HUES48 (cell line): ENCODE data around the gene NPNT.
A peak's percentile ranks its signal among the peaks of the same experiment; 100 is the strongest.
"Not testable (repeated sequence)": the region's sequence is repeated elsewhere in the genome, so short reads cannot be mapped to it uniquely, and the experiment has no call there.

Experiments
- H3K27ac ChIP-seq: one replicate; pipeline ENCODE4 v1.7.0; 2013; ENCODE audit warnings: low read depth, low read length, inconsistent platforms
- H3K27me3 ChIP-seq: 2 replicates; pipeline ENCODE4 v1.6.1; 2013; ENCODE audit warnings: mild to moderate bottlenecking, low read length; ENCODE audit not compliant: control insufficient read depth, insufficient read depth
- H3K36me3 ChIP-seq: 2 replicates; pipeline ENCODE4 v1.6.1; 2013; ENCODE audit warnings: low read length; ENCODE audit not compliant: control insufficient read depth, insufficient read depth
- H3K4me1 ChIP-seq: 2 replicates; pipeline ENCODE4 v1.6.1; 2013; ENCODE audit warnings: mild to moderate bottlenecking, low read length; ENCODE audit not compliant: control insufficient read depth, insufficient read depth
- H3K4me3 ChIP-seq: 2 replicates; pipeline ENCODE4 v1.5.1; 2013; ENCODE audit warnings: mild to moderate bottlenecking, low read depth, low read length
- H3K9ac ChIP-seq: 2 replicates; pipeline ENCODE4 v1.6.1; 2013; ENCODE audit warnings: mild to moderate bottlenecking, low read depth, low read length, moderate library complexity
- H3K9me3 ChIP-seq: 2 replicates; pipeline ENCODE4 v1.6.1; 2013; ENCODE audit warnings: low read length; ENCODE audit not compliant: control insufficient read depth, insufficient read depth

Gene NPNT

GRCh38 chr4:105894660-105895582, at the start of gene NPNT:
NPNT (plus strand) TSS chr4:105895471; CDS start chr4:105895653, 182 bp downstream.
- no peak within 1 kb of the TSS for H3K27ac ChIP-seq
- H3K4me1 ChIP-seq = peaks cover 27% of the 10 kb centered on the region
- no peak within 1 kb of the TSS; the same call in 1 of the 2 replicates for H3K9ac ChIP-seq
- no peaks in the 10 kb centered on the region for H3K36me3 ChIP-seq
- H3K4me3 ChIP-seq = peak within 1 kb of the TSS; percentile 61
- H3K9me3 ChIP-seq = no peaks in the 10 kb centered on the region
- peaks cover 71% of the 10 kb centered on the region for H3K27me3 ChIP-seq

- Histone ChIP-seq H3K9ac (no peak overlapping the region), H3K4me3 (no peak overlapping the region), H3K36me3 (peaks cover 27% of the 10 kb centered on the region), H3K4me1 (0 out of 2 replicates have a peak, but pooled peaks cover 5% of the 10 kb centered on the region), H3K9me3 (no peaks in the 10 kb centered on the region), H3K27ac (peak overlapping the region; percentile 40), H3K27me3 (no peaks in the 10 kb centered on the region)
Observed at GRCh38 chr4:105845559-105845958, 49.7 kb upstream of the NPNT start.

GRCh38 chr4:105848359-105848758, 46.9 kb upstream of the NPNT start:
- not testable (repeated sequence) for H3K27me3 ChIP-seq, H3K9me3 ChIP-seq, H3K4me1 ChIP-seq, H3K27ac ChIP-seq, H3K9ac ChIP-seq, H3K4me3 ChIP-seq
- H3K36me3 ChIP-seq = peaks cover 13% of the 10 kb centered on the region

GRCh38 chr4:105851196-105851595, 44.1 kb upstream of the NPNT start:
- Histone ChIP-seq H3K4me1 (no peaks in the 10 kb centered on the region), H3K36me3 (no peaks in the 10 kb centered on the region), H3K27me3 (no peaks in the 10 kb centered on the region), H3K4me3 (no peak overlapping the region), H3K9me3 (no peaks in the 10 kb centered on the region; the same call in 1 of the 2 replicates), H3K27ac (no peak overlapping the region), H3K9ac (no peak overlapping the region)

- H3K36me3 ChIP-seq, H3K4me3 ChIP-seq, H3K27ac ChIP-seq, H3K9ac ChIP-seq, H3K27me3 ChIP-seq, H3K4me1 ChIP-seq, H3K9me3 ChIP-seq: not testable (repeated sequence)
Observed at GRCh38 chr4:105852230-105852629, 43.0 kb upstream of the NPNT start.

- Histone ChIP-seq H3K4me3 (no peak overlapping the region), H3K4me1 (no peaks in the 10 kb centered on the region), H3K9ac (no peak overlapping the region), H3K9me3 (peaks cover 10% of the 10 kb centered on the region), H3K27me3 (no peaks in the 10 kb centered on the region), H3K36me3 (no peaks in the 10 kb centered on the region), H3K27ac (no peak overlapping the region)
Observed at GRCh38 chr4:105858466-105859040, 36.7 kb upstream of the NPNT start.

- no peak overlapping the region for H3K4me3 ChIP-seq
- H3K36me3 ChIP-seq = no peaks in the 10 kb centered on the region
- no peak overlapping the region for H3K27ac ChIP-seq
- no peaks in the 10 kb centered on the region for H3K4me1 ChIP-seq
- no peaks in the 10 kb centered on the region for H3K27me3 ChIP-seq
- peaks cover 10% of the 10 kb centered on the region for H3K9me3 ChIP-seq
- no peak overlapping the region for H3K9ac ChIP-seq
Observed at GRCh38 chr4:105859233-105859632, 36.0 kb upstream of the NPNT start.

- Histone ChIP-seq H3K27ac (no peak overlapping the region), H3K4me1 (peaks cover 13% of the 10 kb centered on the region; the same call in 1 of the 2 replicates), H3K27me3 (no peaks in the 10 kb centered on the region), H3K36me3 (no peaks in the 10 kb centered on the region), H3K4me3 (no peak overlapping the region), H3K9me3 (no peaks in the 10 kb centered on the region), H3K9ac (no peak overlapping the region)
Observed at GRCh38 chr4:105870963-105871362, 24.3 kb upstream of the NPNT start.

- no peak overlapping the region for H3K9ac ChIP-seq
- H3K4me1 ChIP-seq = peaks cover 13% of the 10 kb centered on the region; the same call in 1 of the 2 replicates
- H3K27ac ChIP-seq = no peak overlapping the region
- no peaks in the 10 kb centered on the region for H3K36me3 ChIP-seq
- no peaks in the 10 kb centered on the region for H3K27me3 ChIP-seq
- no peak overlapping the region for H3K4me3 ChIP-seq
- H3K9me3 ChIP-seq = no peaks in the 10 kb centered on the region
Observed at GRCh38 chr4:105871997-105872396, 23.3 kb upstream of the NPNT start.

- no peak overlapping the region for H3K27ac ChIP-seq
- H3K4me1 ChIP-seq = peaks cover 13% of the 10 kb centered on the region; the same call in 1 of the 2 replicates
- H3K27me3 ChIP-seq = no peaks in the 10 kb centered on the region
- no peaks in the 10 kb centered on the region for H3K9me3 ChIP-seq
- H3K4me3 ChIP-seq = no peak overlapping the region
- H3K36me3 ChIP-seq = no peaks in the 10 kb centered on the region
- H3K9ac ChIP-seq = no peak overlapping the region
Observed at GRCh38 chr4:105875233-105875632, 20.0 kb upstream of the NPNT start.

GRCh38 chr4:105878668-105879067, 16.6 kb upstream of the NPNT start:
- Histone ChIP-seq H3K9me3 (no peaks in the 10 kb centered on the region), H3K36me3 (no peaks in the 10 kb centered on the region), H3K27ac (no peak overlapping the region), H3K9ac (no peak overlapping the region), H3K4me3 (no peak overlapping the region), H3K27me3 (no peaks in the 10 kb centered on the region), H3K4me1 (no peaks in the 10 kb centered on the region)
